HFF-Myc (cell line): Measurements from ENCODE around the gene HOXA3.
A peak's percentile ranks its signal among the peaks of the same experiment; 100 is the strongest.

Experiments
- DNase-seq: peaks from one replicate; pipeline ENCODE4 v3.0.0-alpha.2; 2011; ENCODE audit warnings: low read depth; ENCODE audit errors: extremely low read depth
- H3K4me3 ChIP-seq: replicated peaks from 2 replicates; pipeline ENCODE4 v1.5.1; 2011; ENCODE audit warnings: low read depth, mild to moderate bottlenecking, control low read depth, low read length
- CTCF ChIP-seq: IDR thresholded peaks from 2 replicates; pipeline ENCODE4 v1.5.1; 2012; ENCODE audit warnings: mild to moderate bottlenecking, low read depth, low read length, control low read depth; ENCODE audit errors: missing control alignments

Gene HOXA3

GRCh38 chr7:27198138-27198841, 45.9 kb upstream of the HOXA3 start:
- H3K4me3 ChIP-seq: peak overlapping the region; percentile 83
- no peak for TF ChIP-seq CTCF
- no peak for DNase-seq

GRCh38 chr7:27197137-27198042, 45.0 kb upstream of the HOXA3 start:
- H3K4me3 ChIP-seq: peak overlapping the region; percentile 83
- TF ChIP-seq CTCF: no peak
- no peak for DNase-seq

GRCh38 chr7:27196287-27196767, 43.9 kb upstream of the HOXA3 start:
- no peak for DNase-seq
- peak; percentile 71 for TF ChIP-seq CTCF
- peak overlapping the region; percentile 83 for H3K4me3 ChIP-seq

GRCh38 chr7:27194686-27195379, 42.5 kb upstream of the HOXA3 start:
- DNase-seq: no peak
- peak overlapping the region; percentile 83 for H3K4me3 ChIP-seq
- no peak for TF ChIP-seq CTCF

GRCh38 chr7:27194002-27194352, 41.6 kb upstream of the HOXA3 start:
- DNase-seq: no peak
- peak overlapping the region; percentile 83 for H3K4me3 ChIP-seq
- TF ChIP-seq CTCF: no peak

- DNase-seq: no peak
- peak overlapping the region; percentile 83 for H3K4me3 ChIP-seq
- no peak for TF ChIP-seq CTCF
Observed at GRCh38 chr7:27193335-27194001, 41.1 kb upstream of the HOXA3 start.
